ENCODE results near the gene SSH3. TPM values are rescaled to one million over a fixed set of nuclear protein-coding genes. Genes with fewer than 3 reads are reported as not detected.
A peak's percentile ranks its signal among the peaks of the same experiment; 100 is the strongest.

The SSH3 gene
- total RNA-seq, 1 donor from 2014 or later: 20.1 TPM

- Mint-ChIP-seq H3K9me3 (ENCODE audit: unreplicated experiment) (no peaks in the 10 kb centered on the region), H3K27me3 (ENCODE audit: low read depth, unreplicated experiment) (no peaks in the 10 kb centered on the region), H3K4me1 (ENCODE audit: low read depth, unreplicated experiment) (peaks cover 21% of the 10 kb centered on the region), H3K27ac (ENCODE audit: unreplicated experiment) (no peak overlapping the region), H3K4me3 (ENCODE audit: unreplicated experiment) (no peak overlapping the region), H3K36me3 (ENCODE audit: low read depth, unreplicated experiment) (no peaks in the 10 kb centered on the region)
- H3K9ac ChIP-seq (ENCODE audit: low read length): no peak overlapping the region
- no peak overlapping the region for H3K4me2 ChIP-seq (ENCODE audit: low read length)
- no peak overlapping the region for H2AFZ ChIP-seq (ENCODE audit: low read depth, low read length)
- no peaks in the 10 kb centered on the region for H3K79me2 ChIP-seq (ENCODE audit: insufficient read depth, low read length)
- no peak overlapping the region for H3K4me3 ChIP-seq (ENCODE audit: insufficient read depth, low read depth, low read length)
- peak; percentile 49 for DNase-seq (ENCODE audit: low read depth)
- no peak for FAIRE-seq
- no peak overlapping the region for H3K27ac ChIP-seq (ENCODE audit: low read depth, low read length)
- no peaks in the 10 kb centered on the region for H3K9me3 ChIP-seq (ENCODE audit: insufficient read depth, low read depth, low read length)
- peaks cover 16% of the 10 kb centered on the region for H4K20me1 ChIP-seq (ENCODE audit: insufficient read depth, low read length)
- no peaks in the 10 kb centered on the region for H3K27me3 ChIP-seq (ENCODE audit: insufficient read depth, low read length)
- H3K4me1 ChIP-seq (ENCODE audit: insufficient read depth, low read length): peaks cover 19% of the 10 kb centered on the region
- TF ChIP-seq, protein P1, sequence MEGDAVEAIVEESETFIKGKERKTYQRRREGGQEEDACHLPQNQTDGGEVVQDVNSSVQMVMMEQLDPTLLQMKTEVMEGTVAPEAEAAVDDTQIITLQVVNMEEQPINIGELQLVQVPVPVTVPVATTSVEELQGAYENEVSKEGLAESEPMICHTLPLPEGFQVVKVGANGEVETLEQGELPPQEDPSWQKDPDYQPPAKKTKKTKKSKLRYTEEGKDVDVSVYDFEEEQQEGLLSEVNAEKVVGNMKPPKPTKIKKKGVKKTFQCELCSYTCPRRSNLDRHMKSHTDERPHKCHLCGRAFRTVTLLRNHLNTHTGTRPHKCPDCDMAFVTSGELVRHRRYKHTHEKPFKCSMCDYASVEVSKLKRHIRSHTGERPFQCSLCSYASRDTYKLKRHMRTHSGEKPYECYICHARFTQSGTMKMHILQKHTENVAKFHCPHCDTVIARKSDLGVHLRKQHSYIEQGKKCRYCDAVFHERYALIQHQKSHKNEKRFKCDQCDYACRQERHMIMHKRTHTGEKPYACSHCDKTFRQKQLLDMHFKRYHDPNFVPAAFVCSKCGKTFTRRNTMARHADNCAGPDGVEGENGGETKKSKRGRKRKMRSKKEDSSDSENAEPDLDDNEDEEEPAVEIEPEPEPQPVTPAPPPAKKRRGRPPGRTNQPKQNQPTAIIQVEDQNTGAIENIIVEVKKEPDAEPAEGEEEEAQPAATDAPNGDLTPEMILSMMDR (IDR thresholded peaks at IDR 0.05; ENCODE audit: insufficient read depth, low read depth, low read length): peak; percentile 87
- TF ChIP-seq EZH2 (IDR thresholded peaks at IDR 0.05; ENCODE audit: insufficient read depth, low read length): no peak
- H3K36me3 ChIP-seq (ENCODE audit: insufficient read depth, low read length): no peaks in the 10 kb centered on the region
These were observed 42.8 kb downstream of the SSH3 start for GRCh38 chr11:67345920-67346819.

- Histone ChIP-seq H3K9ac (ENCODE audit: low read length) (no peak overlapping the region), H3K4me1 (ENCODE audit: insufficient read depth, low read length) (peaks cover 32% of the 10 kb centered on the region), H4K20me1 (ENCODE audit: insufficient read depth, low read length) (peaks cover 22% of the 10 kb centered on the region), H3K27me3 (ENCODE audit: insufficient read depth, low read length) (no peaks in the 10 kb centered on the region), H3K27ac (ENCODE audit: low read depth, low read length) (no peak overlapping the region), H3K9me3 (ENCODE audit: insufficient read depth, low read depth, low read length) (no peaks in the 10 kb centered on the region), H3K4me2 (ENCODE audit: low read length) (peak overlapping the region; percentile 68), H3K36me3 (ENCODE audit: insufficient read depth, low read length) (no peaks in the 10 kb centered on the region), H3K4me3 (ENCODE audit: insufficient read depth, low read depth, low read length) (no peak overlapping the region), H2AFZ (ENCODE audit: low read depth, low read length) (no peak overlapping the region), H3K79me2 (ENCODE audit: insufficient read depth, low read length) (peaks cover 15% of the 10 kb centered on the region)
- H3K4me1 Mint-ChIP-seq (ENCODE audit: low read depth, unreplicated experiment): peaks cover 27% of the 10 kb centered on the region
- peak overlapping the region; percentile 57 for H3K4me3 Mint-ChIP-seq (ENCODE audit: unreplicated experiment)
- H3K27ac Mint-ChIP-seq (ENCODE audit: unreplicated experiment): no peak overlapping the region
- H3K27me3 Mint-ChIP-seq (ENCODE audit: low read depth, unreplicated experiment): no peaks in the 10 kb centered on the region
- FAIRE-seq (no peak), DNase-seq (ENCODE audit: low read depth) (peak; percentile 52)
- H3K36me3 Mint-ChIP-seq (ENCODE audit: low read depth, unreplicated experiment): no peaks in the 10 kb centered on the region
- H3K9me3 Mint-ChIP-seq (ENCODE audit: unreplicated experiment): no peaks in the 10 kb centered on the region
- TF ChIP-seq, protein P1 (IDR thresholded peaks at IDR 0.05; ENCODE audit: insufficient read depth, low read depth, low read length): no peak
- no peak for TF ChIP-seq EZH2 (IDR thresholded peaks at IDR 0.05; ENCODE audit: insufficient read depth, low read length)
These were observed 44.8 kb downstream of the SSH3 start for GRCh38 chr11:67347964-67348749.
